Measurements from ENCODE around the gene TMEM255B.

DNA sequence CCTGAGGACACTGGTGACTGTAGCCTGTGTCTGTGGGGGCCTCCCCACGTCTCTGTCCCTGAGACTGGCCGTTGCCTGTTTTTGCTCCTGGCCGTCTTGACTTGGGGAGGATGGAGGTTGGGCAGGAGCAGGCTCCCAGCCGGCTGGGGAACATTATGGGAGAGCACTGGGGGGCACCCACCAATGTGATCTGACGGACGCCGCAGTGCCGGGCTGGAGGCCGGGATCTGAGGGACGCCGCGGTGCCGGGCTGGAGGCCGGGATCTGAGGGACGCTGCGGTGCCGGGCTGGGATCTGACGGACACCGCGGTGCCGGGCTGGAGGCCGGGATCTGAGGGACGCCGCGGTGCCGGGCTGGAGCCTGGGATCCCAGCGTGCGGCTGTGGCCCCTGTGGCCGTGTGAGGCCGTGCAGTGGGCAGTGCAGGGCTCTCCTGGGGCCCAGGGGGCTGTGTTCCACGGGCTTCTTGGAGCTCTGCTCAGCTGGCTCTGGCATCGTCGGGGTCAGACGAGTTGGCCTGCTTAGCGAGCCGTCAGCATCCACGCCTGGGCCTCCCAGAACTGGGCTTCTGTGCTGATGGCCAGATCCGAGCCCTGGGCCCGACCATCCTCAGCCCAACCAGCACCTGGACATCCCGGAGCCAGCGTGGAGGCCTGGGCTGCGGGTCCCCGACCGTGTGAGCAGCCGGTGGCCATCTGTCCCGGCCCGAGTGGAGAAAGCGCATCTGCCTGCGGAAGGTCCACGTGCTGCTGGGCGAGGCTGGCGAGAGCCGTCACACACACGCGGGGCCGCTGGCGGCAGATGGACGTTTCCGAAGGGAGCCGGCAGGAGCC, 59.0 kb downstream of the TMEM255B start:
- no peak for TF ChIP-seq EZH2phosphoT487 (IDR thresholded peaks at IDR 0.05; ENCODE audit: borderline replicate concordance)
- TF ChIP-seq, protein P1, sequence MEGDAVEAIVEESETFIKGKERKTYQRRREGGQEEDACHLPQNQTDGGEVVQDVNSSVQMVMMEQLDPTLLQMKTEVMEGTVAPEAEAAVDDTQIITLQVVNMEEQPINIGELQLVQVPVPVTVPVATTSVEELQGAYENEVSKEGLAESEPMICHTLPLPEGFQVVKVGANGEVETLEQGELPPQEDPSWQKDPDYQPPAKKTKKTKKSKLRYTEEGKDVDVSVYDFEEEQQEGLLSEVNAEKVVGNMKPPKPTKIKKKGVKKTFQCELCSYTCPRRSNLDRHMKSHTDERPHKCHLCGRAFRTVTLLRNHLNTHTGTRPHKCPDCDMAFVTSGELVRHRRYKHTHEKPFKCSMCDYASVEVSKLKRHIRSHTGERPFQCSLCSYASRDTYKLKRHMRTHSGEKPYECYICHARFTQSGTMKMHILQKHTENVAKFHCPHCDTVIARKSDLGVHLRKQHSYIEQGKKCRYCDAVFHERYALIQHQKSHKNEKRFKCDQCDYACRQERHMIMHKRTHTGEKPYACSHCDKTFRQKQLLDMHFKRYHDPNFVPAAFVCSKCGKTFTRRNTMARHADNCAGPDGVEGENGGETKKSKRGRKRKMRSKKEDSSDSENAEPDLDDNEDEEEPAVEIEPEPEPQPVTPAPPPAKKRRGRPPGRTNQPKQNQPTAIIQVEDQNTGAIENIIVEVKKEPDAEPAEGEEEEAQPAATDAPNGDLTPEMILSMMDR (conservative IDR thresholded peaks at IDR 0.05; ENCODE audit: low read length) = no peak
